ENCODE measurements around the gene P2RY2. TPM values are rescaled to one million over a fixed set of nuclear protein-coding genes. Genes with fewer than 3 reads are reported as not detected.

P2RY2 gene
- total and polyA plus RNA-seq, 2 donors (not counting 1 experiment from before 2014, with no cell fraction given), result 0.12 to 0.37 TPM

DNA sequence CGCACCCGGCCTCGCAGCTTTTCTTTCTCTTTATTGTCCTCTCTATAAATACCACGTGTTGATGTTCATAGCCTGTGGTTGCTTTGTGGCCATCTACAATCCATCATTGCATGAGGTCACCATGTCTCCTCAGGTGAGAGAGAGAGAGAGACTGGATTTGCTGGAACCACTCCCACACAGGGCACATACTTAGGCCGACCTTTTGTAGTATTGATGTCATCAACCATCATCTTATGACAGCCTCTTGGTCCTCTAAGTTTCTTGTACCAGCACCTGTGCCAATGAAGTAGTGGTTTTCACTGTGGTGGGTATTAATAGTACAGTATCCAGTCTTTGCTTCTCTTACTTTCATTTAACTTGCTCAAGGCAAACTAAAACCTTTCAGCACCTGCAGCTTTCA lies 31.2 kb downstream of the P2RY2 start:
- TF ChIP-seq EZH2 (IDR thresholded peaks at IDR 0.05; ENCODE audit: borderline replicate concordance, insufficient read depth, low read depth, low read length, poor library complexity, severe bottlenecking), result no peak
- TF ChIP-seq, protein P1, sequence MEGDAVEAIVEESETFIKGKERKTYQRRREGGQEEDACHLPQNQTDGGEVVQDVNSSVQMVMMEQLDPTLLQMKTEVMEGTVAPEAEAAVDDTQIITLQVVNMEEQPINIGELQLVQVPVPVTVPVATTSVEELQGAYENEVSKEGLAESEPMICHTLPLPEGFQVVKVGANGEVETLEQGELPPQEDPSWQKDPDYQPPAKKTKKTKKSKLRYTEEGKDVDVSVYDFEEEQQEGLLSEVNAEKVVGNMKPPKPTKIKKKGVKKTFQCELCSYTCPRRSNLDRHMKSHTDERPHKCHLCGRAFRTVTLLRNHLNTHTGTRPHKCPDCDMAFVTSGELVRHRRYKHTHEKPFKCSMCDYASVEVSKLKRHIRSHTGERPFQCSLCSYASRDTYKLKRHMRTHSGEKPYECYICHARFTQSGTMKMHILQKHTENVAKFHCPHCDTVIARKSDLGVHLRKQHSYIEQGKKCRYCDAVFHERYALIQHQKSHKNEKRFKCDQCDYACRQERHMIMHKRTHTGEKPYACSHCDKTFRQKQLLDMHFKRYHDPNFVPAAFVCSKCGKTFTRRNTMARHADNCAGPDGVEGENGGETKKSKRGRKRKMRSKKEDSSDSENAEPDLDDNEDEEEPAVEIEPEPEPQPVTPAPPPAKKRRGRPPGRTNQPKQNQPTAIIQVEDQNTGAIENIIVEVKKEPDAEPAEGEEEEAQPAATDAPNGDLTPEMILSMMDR (IDR thresholded peaks at IDR 0.05), result no peak
- intact Hi-C loops (cut with micrococcal nuclease), result no loop called here
- no peak overlapping the region for H3K4me3 Mint-ChIP-seq
- WGBS (ENCODE audit: insufficient coverage), result no CpG with 5 or more reads among the region's 5 CpGs
- H3K9me3 ChIP-seq (ENCODE audit: control extremely low read depth in 1 of 3, control insufficient read depth in 2 of 3, insufficient read depth in 1 of 3, low read length in 2 of 3), result no peaks in the 10 kb centered on the region
- H3K4me3 ChIP-seq (ENCODE audit: control extremely low read depth in 1 of 5, extremely low read depth in 1 of 5, insufficient read depth in 1 of 5, low read depth in 2 of 5, low read length in 4 of 5), result no peak overlapping the region
- H2AFZ ChIP-seq (ENCODE audit: insufficient read depth, low read depth, low read length, poor library complexity, severe bottlenecking), result no peak overlapping the region
- no peaks in the 10 kb centered on the region for H3K79me2 ChIP-seq (ENCODE audit: control insufficient read depth, insufficient read depth, low read length)
- no peaks in the 10 kb centered on the region for H4K20me1 ChIP-seq (ENCODE audit: control insufficient read depth, insufficient read depth, low read length, poor library complexity, severe bottlenecking)
- H3K36me3 ChIP-seq (replicated peaks in 1 of 2; ENCODE audit: control extremely low read depth in 1 of 2, control insufficient read depth in 1 of 2, extremely low read depth in 1 of 2, insufficient read depth in 2 of 2, low read length in 1 of 2), result no peaks in the 10 kb centered on the region
- peaks cover 0 to 2% (median 0%) of the 10 kb centered on the region in 4 experiments for H3K27me3 ChIP-seq (replicated peaks in 1 of 4; ENCODE audit: control extremely low read depth in 1 of 4, control insufficient read depth in 3 of 4, insufficient read depth in 4 of 4, low read length in 3 of 4)
- no peak overlapping the region for H3K27ac ChIP-seq (ENCODE audit: low read length in 2 of 2)
- H3K9me3 Mint-ChIP-seq (ENCODE audit: insufficient read depth), result no peaks in the 10 kb centered on the region
- no peak overlapping the region for H3K4me2 ChIP-seq (replicated peaks; ENCODE audit: low read depth, low read length, poor library complexity, severe bottlenecking)
- ChIA-PET CTCF (interaction anchor here (0.7 to 1.2 kb wide), 2 partner anchors 86 to 146 kb away, joined by 3 read pairs; no protein-coding TSS in a partner anchor), POLR2A (no interaction called here)
- no peak overlapping the region for H3K9ac ChIP-seq (ENCODE audit: low read length)
- ATAC-seq (ENCODE audit: low read depth) (peak; percentile 64), DNase-seq (no peak)
- no peaks in the 10 kb centered on the region for H3K27me3 Mint-ChIP-seq
- H3K4me1 Mint-ChIP-seq, result peaks cover 6% of the 10 kb centered on the region
- peak overlapping the region; percentile 38 for H3K27ac Mint-ChIP-seq
- H3K4me1 ChIP-seq (ENCODE audit: control insufficient read depth in 2 of 2, insufficient read depth in 2 of 2, low read length in 2 of 2), result no peaks in the 10 kb centered on the region

DNA sequence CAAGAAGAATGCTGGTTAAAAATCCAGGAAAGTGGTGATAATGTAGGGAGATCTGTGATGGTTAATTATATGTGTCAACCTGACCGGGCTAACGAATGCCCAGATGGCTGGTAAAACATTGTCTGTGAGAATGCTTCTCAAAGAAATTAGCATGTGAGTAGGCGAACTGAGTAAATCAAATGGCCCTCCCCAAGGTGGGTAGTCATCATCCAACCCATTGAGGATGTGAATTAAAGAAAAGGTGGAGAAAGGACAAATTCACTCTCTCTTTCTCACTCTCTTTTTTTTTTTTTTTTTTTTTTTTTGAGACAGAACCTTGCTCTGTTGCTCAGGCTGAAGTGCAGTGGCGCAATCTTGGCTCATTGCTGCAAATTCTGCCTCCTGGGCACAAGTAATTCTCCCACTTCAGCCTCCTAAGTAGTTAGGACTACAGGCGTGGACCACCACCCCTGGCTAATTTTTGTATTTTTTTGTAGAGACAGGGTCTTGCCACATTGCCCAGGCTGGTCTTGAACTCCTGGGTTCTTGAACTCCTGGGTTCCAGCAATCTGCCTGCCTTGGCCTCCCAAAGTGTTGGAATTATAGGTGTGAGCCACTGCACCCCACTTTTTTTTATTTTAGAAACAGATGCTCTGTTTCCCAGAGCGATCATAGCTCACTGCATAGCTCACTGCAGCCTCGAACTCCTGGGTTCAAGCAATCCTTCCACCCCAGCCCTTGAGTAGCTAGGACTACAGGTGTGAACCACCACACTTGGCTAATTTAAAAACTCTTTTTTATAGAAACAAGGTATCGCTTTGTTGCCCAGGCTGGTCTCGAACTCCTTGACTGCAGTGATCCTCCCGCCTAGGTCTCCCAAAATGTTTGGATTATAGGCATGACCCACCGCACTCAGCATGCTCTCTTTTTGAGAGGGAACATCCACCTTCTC lies 32.0 kb downstream of the P2RY2 start:
- H3K4me2 ChIP-seq (replicated peaks; ENCODE audit: low read depth, low read length, poor library complexity, severe bottlenecking), result no peak overlapping the region
- ChIA-PET POLR2A (no interaction called here), CTCF (interaction anchor here (0.7 kb wide), 1 partner anchor 146 kb away, joined by 3 read pairs; no protein-coding TSS in a partner anchor)
- WGBS (ENCODE audit: insufficient coverage), result 98% methylated on average over 8 of the region's 11 CpGs
- H4K20me1 ChIP-seq (ENCODE audit: control insufficient read depth, insufficient read depth, low read length, poor library complexity, severe bottlenecking), result no peaks in the 10 kb centered on the region
- no peak for DNase-seq
- no peak for TF ChIP-seq EZH2 (IDR thresholded peaks at IDR 0.05; ENCODE audit: borderline replicate concordance, insufficient read depth, low read depth, low read length, poor library complexity, severe bottlenecking)
- TF ChIP-seq, protein P1 (IDR thresholded peaks at IDR 0.05), result no peak
- no peaks in the 10 kb centered on the region for H3K4me1 ChIP-seq (ENCODE audit: control insufficient read depth in 2 of 2, insufficient read depth in 2 of 2, low read length in 2 of 2)
- intact Hi-C loops (cut with micrococcal nuclease), result no loop called here
- Mint-ChIP-seq H3K27me3 (no peaks in the 10 kb centered on the region), H3K4me1 (peaks cover 6% of the 10 kb centered on the region), H3K4me3 (peak overlapping the region; percentile 6), H3K27ac (peak overlapping the region; percentile 21), H3K9me3 (ENCODE audit: insufficient read depth) (no peaks in the 10 kb centered on the region)
- no peaks in the 10 kb centered on the region for H3K9me3 ChIP-seq (ENCODE audit: control extremely low read depth in 1 of 3, control insufficient read depth in 2 of 3, insufficient read depth in 1 of 3, low read length in 2 of 3)
- no peak overlapping the region for H3K27ac ChIP-seq (ENCODE audit: low read length in 2 of 2)
- H3K36me3 ChIP-seq (replicated peaks in 1 of 2; ENCODE audit: control extremely low read depth in 1 of 2, control insufficient read depth in 1 of 2, extremely low read depth in 1 of 2, insufficient read depth in 2 of 2, low read length in 1 of 2), result no peaks in the 10 kb centered on the region
- no peaks in the 10 kb centered on the region for H3K27me3 ChIP-seq (replicated peaks in 1 of 4; ENCODE audit: control extremely low read depth in 1 of 4, control insufficient read depth in 3 of 4, insufficient read depth in 4 of 4, low read length in 3 of 4)
- H3K4me3 ChIP-seq (ENCODE audit: control extremely low read depth in 1 of 5, extremely low read depth in 1 of 5, insufficient read depth in 1 of 5, low read depth in 2 of 5, low read length in 4 of 5), result no peak overlapping the region
- no peak overlapping the region for H2AFZ ChIP-seq (ENCODE audit: insufficient read depth, low read depth, low read length, poor library complexity, severe bottlenecking)
- no peaks in the 10 kb centered on the region for H3K79me2 ChIP-seq (ENCODE audit: control insufficient read depth, insufficient read depth, low read length)
- ATAC-seq (ENCODE audit: low read depth), result peak; percentile 19
- H3K9ac ChIP-seq (ENCODE audit: low read length), result no peak overlapping the region

All from B cell (primary cell).